Smooth muscle cell (in vitro differentiated cells): ENCODE results near the gene ZNF699. TPM values are rescaled to one million over a fixed set of nuclear protein-coding genes. Genes with fewer than 3 reads are reported as not detected.

Source experiments
- DNase-seq: peaks from one replicate; lab custom pipeline; 2025; ENCODE audit not compliant: unreplicated experiment; lab: John Stamatoyannopoulos, UW
- H2AFZ ChIP-seq: fragments of 200-600 bp; sonication (generic); 2 replicates; pipeline ENCODE4 v1.6.0; 2016; ENCODE audit warnings: antibody characterized with exemption, low read depth, mild to moderate bottlenecking
- H3F3A ChIP-seq: fragments of 200-600 bp; sonication (generic); 2 replicates; pipeline ENCODE4 v1.6.0; 2017; ENCODE audit warnings: antibody characterized with exemption, low read depth
- H3K27ac ChIP-seq: fragments of 200-600 bp; sonication (generic); 2 replicates; pipeline ENCODE4 v1.5.1; 2016; ENCODE audit warnings: low read depth, mild to moderate bottlenecking
- H3K27me3 ChIP-seq: fragments of 200-600 bp; sonication (generic); 2 replicates; pipeline ENCODE4 v1.6.1; 2016; ENCODE audit warnings: low read depth, mild to moderate bottlenecking
- H3K36me3 ChIP-seq: fragments of 200-600 bp; sonication (generic); 2 replicates; pipeline ENCODE4 v1.5.1; 2016; ENCODE audit warnings: low read depth
- H3K4me1 ChIP-seq: fragments of 200-600 bp; sonication (generic); 2 replicates; pipeline ENCODE4 v1.5.1; 2016; ENCODE audit warnings: low read depth
- H3K4me2 ChIP-seq: fragments of 200-600 bp; sonication (generic); 2 replicates; pipeline ENCODE4 v1.6.0; 2016; ENCODE audit warnings: mild to moderate bottlenecking
- H3K4me3 ChIP-seq: fragments of 200-600 bp; sonication (generic); 2 replicates; pipeline ENCODE4 v1.5.1; 2016; ENCODE audit warnings: mild to moderate bottlenecking
- H3K79me2 ChIP-seq: fragments of 200-600 bp; sonication (generic); 2 replicates; pipeline ENCODE4 v1.6.0; 2016; ENCODE audit warnings: low read depth, mild to moderate bottlenecking
- H3K9ac ChIP-seq: fragments of 200-600 bp; sonication (generic); 2 replicates; pipeline ENCODE4 v1.6.0; 2016; ENCODE audit warnings: low read depth
- H3K9me3 ChIP-seq: fragments of 200-600 bp; sonication (generic); replicated peaks from 2 replicates; pipeline ENCODE4 v1.5.1; 2016; ENCODE audit warnings: low read depth
- H4K20me1 ChIP-seq: fragments of 200-600 bp; sonication (generic); 2 replicates; pipeline ENCODE4 v1.6.0; 2016; ENCODE audit warnings: low read depth
- WGBS: methylation state at CpG from one replicate; pipeline ENCODE4 v1.1.7; 2016; ENCODE audit warnings: low lambda C conversion rate; 5-methylcytosine and 5-hydroxymethylcytosine counted together
- polyA plus RNA-seq: library from polyadenylated mRNA; unstranded; fragments of >200 nt; fragmentation: Nextera tagmentation; extraction: Ambion mirVana; gene quantifications from 2 replicates; pipeline ENCODE4 v1.2.1, GENCODE V29; 2016
- total RNA-seq: library from RNA; depleted of rRNA; stranded (reverse); fragments of >200 nt; gene quantifications from 2 replicates; pipeline ENCODE4 v1.2.3, GENCODE V29; 2014
- TF ChIP-seq, protein P1 (sequence below): fragments of 200-600 bp; sonication (generic); IDR thresholded peaks from 2 replicates; pipeline ENCODE4 v1.5.1; 2017; ENCODE audit warnings: borderline replicate concordance, mild to moderate bottlenecking, antibody characterized with exemption; ENCODE audit not compliant: insufficient read depth, poor library complexity, severe bottlenecking

Gene ZNF699
- total RNA-seq (6.3 and 17.9 TPM in 2 replicates), polyA plus RNA-seq (3.5 and 3.7 TPM in 2 replicates)

- Histone ChIP-seq H3K27me3 (no peaks in the 10 kb centered on the region), H3K9me3 (no peaks in the 10 kb centered on the region), H3K4me3 (peak within 1 kb of the TSS; percentile 100), H4K20me1 (no peaks in the 10 kb centered on the region), H3K79me2 (peaks cover 38% of the 10 kb centered on the region), H3F3A (peaks cover 3% of the 10 kb centered on the region), H3K9ac (peak within 1 kb of the TSS; percentile 95), H3K36me3 (peaks cover 2% of the 10 kb centered on the region), H2AFZ (peak within 1 kb of the TSS; percentile 88), H3K4me1 (peaks cover 12% of the 10 kb centered on the region), H3K27ac (peak within 1 kb of the TSS; percentile 94), H3K4me2 (peak within 1 kb of the TSS; percentile 96)
- TF ChIP-seq, protein P1, sequence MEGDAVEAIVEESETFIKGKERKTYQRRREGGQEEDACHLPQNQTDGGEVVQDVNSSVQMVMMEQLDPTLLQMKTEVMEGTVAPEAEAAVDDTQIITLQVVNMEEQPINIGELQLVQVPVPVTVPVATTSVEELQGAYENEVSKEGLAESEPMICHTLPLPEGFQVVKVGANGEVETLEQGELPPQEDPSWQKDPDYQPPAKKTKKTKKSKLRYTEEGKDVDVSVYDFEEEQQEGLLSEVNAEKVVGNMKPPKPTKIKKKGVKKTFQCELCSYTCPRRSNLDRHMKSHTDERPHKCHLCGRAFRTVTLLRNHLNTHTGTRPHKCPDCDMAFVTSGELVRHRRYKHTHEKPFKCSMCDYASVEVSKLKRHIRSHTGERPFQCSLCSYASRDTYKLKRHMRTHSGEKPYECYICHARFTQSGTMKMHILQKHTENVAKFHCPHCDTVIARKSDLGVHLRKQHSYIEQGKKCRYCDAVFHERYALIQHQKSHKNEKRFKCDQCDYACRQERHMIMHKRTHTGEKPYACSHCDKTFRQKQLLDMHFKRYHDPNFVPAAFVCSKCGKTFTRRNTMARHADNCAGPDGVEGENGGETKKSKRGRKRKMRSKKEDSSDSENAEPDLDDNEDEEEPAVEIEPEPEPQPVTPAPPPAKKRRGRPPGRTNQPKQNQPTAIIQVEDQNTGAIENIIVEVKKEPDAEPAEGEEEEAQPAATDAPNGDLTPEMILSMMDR: no peak
- 1% methylated on average over 57 of the region's 63 CpGs for WGBS
- DNase-seq: peak; percentile 90
Measured at GRCh38 chr19:9309139-9309973, at the start of gene ZNF699. ZNF699 (minus strand) TSS chr19:9309838; CDS start chr19:9305119, 4,719 bp downstream.

- 95% methylated on average over 2 of the region's 2 CpGs for WGBS
- TF ChIP-seq, protein P1: no peak
- no peak overlapping the region for H2AFZ ChIP-seq
- peaks cover 5% of the 10 kb centered on the region for H3K36me3 ChIP-seq
- no peaks in the 10 kb centered on the region for H3K27me3 ChIP-seq
- peaks cover 29% of the 10 kb centered on the region for H3K9me3 ChIP-seq
- H3K4me3 ChIP-seq: no peak overlapping the region
- no peaks in the 10 kb centered on the region for H3K79me2 ChIP-seq
- no peaks in the 10 kb centered on the region for H4K20me1 ChIP-seq
- no peaks in the 10 kb centered on the region for H3K4me1 ChIP-seq
- no peak for DNase-seq
- no peak overlapping the region for H3K27ac ChIP-seq
- H3K9ac ChIP-seq: no peak overlapping the region
- H3K4me2 ChIP-seq: no peak overlapping the region
- H3F3A ChIP-seq: no peaks in the 10 kb centered on the region
Measured at GRCh38 chr19:9354651-9355050, 45.0 kb upstream of the ZNF699 start.

DNA sequence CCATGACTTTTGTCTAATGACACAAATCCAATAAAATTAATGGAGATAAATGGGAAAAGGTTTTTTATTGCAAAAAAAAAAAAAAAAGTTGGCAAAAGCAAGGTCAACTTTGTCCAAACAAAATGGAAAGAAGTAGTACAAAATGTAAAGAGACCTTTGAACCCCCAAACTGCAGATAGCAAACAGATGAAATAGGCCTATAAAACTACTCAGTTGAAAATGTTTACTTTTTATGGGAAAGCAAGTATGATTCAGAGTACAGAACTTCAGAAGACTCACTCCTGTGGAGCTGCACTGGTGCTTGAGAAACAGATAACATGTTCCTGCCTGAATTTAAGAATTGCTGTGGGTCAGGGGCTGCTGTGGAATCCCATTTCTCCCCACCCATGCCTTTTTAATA, 43.4 kb upstream of the ZNF699 start:
- Histone ChIP-seq H2AFZ (no peak overlapping the region), H3K4me2 (no peak overlapping the region), H3K36me3 (peaks cover 8% of the 10 kb centered on the region), H3K27ac (no peak overlapping the region), H3K79me2 (no peaks in the 10 kb centered on the region), H3K4me1 (no peaks in the 10 kb centered on the region), H3K9ac (no peak overlapping the region), H4K20me1 (no peaks in the 10 kb centered on the region), H3K9me3 (peaks cover 16% of the 10 kb centered on the region), H3F3A (no peaks in the 10 kb centered on the region), H3K4me3 (no peak overlapping the region), H3K27me3 (no peaks in the 10 kb centered on the region)
- TF ChIP-seq, protein P1: no peak
- DNase-seq: no peak
